NK-92 treated with Interleukin-12 subunit alpha and Interleukin-12 subunit beta, amount 100 ng/mL, for 24 hours (cell line): ENCODE data around the gene PLXND1.
"Not testable (repeated sequence)": the region's sequence is repeated elsewhere in the genome, so short reads cannot be mapped to it uniquely, and the experiment has no call there.

Experiments
- DNase-seq: peaks from one replicate; lab custom pipeline; 2025; lab: John Stamatoyannopoulos, UW

PLXND1 gene

DNA sequence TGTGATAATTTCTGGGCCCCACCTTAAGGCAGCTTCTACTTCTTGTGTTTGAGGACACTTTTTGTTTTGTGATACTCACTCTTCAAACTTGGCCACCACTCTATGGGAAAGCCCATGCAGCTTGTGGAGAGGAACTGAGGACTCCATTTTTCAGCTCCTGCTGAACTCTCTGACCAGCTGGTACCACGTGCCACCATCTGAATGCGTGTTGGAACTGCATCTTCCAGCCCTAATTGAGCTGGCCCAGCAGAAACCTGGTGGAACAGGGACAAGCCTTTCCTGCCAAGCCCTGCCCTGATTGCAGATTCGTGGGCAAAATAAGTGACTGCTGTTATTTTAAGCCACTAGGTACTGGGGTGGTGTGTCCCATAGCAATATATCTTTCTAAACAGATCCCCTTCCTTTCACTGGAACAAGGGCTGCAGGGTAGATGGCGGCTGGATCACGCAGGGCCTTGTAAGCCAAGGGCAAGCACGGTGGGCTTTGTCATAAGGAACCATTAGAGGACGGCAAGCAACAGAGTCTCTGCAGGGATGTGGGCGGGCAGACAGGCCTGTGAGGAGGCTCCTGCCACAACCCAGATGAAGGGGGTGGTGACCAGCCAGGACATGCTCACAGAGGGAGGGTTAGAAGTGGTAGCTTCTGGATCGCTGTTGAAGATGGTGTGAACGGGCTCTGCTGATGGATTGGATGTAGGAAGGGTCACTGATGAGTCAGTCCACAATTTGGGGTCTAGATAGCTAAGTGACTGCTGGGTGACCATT, 54.0 kb downstream of the PLXND1 start:
- DNase-seq, result no peak

- no peak for DNase-seq
Measured at GRCh38 chr3:129549805-129550204, 56.7 kb downstream of the PLXND1 start.

DNA sequence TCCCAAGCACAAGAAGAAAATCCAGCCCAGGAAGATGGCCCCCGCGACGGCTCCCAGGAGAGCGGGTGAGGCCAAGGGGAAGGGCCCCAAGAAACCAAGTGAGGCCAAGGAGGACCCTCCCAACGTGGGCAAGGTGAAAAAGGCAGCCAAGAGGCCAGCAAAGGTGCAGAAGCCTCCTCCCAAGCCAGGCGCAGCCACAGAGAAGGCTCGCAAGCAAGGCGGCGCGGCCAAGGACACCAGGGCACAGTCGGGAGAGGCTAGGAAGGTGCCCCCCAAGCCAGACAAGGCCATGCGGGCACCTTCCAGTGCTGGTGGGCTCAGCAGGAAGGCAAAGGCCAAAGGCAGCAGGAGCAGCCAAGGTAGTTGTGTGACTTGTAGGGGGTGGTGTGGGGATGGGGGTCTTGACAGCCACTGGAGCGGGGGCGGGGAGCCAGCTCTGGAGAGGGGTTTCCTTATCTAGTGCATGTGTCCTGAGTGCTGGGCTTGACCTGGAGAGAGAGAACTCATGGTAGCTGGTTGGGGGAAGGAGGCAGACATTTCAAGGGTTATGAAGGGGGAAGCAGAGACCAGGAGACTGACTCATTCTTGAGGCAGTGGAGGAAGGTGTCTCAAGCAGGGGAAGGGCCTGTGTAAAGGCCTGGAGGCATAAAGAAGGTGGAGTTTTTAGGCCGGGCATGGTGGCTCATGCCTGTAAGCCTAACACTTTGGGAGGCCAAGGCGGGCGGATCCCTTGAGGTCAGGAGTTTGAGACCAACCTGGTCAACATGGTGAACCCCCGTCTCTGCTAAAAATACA, 57.3 kb downstream of the PLXND1 start:
- DNase-seq, result no peak

- DNase-seq, result no peak
Measured at GRCh38 chr3:129548104-129548965, 58.1 kb downstream of the PLXND1 start.

GRCh38 chr3:129547241-129547640, 59.2 kb downstream of the PLXND1 start:
- no peak for DNase-seq

GRCh38 chr3:129545951-129546350, 60.5 kb downstream of the PLXND1 start:
- DNase-seq, result not testable (repeated sequence)

GRCh38 chr3:129543999-129544398, 62.5 kb downstream of the PLXND1 start:
- DNase-seq, result no peak

GRCh38 chr3:129543156-129543790, 63.2 kb downstream of the PLXND1 start, which contains the start of gene H1-8:
Gene H1-8 (plus strand): TSS chr3:129543175. CDS start chr3:129543219, 44 bp downstream.
- DNase-seq, result no peak

- DNase-seq, result no peak
Measured at GRCh38 chr3:129542747-129543146, 63.7 kb downstream of the PLXND1 start.

GRCh38 chr3:129540776-129541516, 65.5 kb downstream of the PLXND1 start:
- DNase-seq, result no peak

DNA sequence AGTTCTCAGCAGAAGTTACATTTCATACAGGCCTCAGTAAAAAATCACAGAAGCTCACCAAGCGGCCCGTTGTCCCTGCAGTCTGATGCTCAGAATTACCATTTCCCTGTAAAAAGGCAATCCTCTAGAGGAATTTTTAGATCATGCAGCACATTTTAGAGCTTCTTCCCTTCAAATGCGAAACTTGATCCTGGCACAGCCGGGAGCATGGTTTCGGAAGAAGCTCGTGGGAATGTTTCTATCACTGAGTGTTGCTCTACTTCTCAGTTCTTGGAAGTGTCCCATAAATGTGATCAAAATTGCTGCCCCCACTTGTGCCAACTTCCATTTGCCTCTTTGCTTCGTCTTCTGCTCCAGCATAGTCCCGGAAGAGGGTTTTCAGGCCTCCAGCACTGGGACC, 67.3 kb downstream of the PLXND1 start:
- no peak for DNase-seq

DNA sequence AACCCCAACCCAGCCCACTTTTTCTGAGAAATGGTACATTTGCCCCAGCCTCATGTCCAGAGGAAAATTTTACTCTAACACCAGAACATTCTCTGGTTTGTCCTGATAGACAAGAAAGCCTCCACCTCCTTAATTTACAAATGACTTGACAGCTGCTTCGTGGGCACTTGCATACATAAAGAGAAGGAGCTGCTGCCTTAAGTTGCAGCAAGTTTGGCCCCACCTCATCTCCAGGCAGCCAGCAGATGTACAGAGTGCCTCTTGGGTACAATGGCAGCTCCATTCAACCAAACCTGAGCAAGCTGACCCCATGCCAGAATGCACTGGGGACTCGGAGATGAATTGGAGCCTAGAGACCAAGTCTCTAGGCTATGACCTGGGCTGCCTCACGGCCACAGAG, 69.7 kb downstream of the PLXND1 start:
- DNase-seq, result no peak

GRCh38 chr3:129536374-129536667, 70.2 kb downstream of the PLXND1 start:
- no peak for DNase-seq

- no peak for DNase-seq
Measured at GRCh38 chr3:129535075-129535474, 71.4 kb downstream of the PLXND1 start.

DNA sequence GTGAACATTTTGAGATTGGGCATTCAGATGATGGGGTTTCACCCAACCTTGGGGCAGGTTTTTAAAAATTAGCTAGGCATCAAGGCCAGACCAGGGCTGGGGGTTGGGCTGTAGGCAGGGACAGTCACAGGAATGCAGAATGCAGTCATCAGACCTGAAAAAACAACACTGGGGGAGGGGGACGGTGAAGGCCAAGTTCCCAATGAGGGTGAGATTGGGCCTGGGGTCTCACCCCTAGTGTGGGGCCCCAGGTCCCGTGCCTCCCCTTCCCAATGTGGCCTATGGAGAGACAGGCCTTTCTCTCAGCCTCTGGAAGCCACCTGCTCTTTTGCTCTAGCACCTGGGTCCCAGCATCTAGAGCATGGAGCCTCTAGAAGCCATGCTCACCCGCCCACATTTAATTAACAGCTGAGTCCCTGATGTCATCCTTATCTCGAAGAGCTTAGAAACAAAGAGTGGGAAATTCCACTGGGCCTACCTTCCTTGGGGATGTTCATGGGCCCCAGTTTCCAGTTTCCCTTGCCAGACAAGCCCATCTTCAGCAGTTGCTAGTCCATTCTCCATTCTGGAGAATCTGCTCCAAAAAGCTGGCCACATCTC, 71.9 kb downstream of the PLXND1 start:
- DNase-seq, result no peak

DNA sequence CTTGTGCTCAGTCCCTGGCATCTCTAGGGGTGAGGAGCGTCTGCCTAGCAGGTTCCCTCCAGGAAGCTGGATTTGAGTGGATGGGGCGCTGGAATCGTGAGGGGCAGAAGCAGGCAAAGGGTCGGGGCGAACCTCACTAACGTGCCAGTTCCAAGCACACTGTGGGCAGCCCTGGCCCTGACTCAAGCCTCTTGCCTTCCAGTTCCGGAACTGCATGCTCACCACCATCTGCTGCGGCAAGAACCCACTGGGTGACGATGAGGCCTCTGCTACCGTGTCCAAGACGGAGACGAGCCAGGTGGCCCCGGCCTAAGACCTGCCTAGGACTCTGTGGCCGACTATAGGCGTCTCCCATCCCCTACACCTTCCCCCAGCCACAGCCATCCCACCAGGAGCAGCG, 73.1 kb downstream of the PLXND1 start:
- DNase-seq, result no peak

DNA sequence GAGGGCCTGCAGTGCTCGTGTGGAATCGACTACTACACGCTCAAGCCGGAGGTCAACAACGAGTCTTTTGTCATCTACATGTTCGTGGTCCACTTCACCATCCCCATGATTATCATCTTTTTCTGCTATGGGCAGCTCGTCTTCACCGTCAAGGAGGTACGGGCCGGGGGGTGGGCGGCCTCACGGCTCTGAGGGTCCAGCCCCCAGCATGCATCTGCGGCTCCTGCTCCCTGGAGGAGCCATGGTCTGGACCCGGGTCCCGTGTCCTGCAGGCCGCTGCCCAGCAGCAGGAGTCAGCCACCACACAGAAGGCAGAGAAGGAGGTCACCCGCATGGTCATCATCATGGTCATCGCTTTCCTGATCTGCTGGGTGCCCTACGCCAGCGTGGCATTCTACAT, 74.2 kb downstream of the PLXND1 start:
- DNase-seq, result no peak

DNA sequence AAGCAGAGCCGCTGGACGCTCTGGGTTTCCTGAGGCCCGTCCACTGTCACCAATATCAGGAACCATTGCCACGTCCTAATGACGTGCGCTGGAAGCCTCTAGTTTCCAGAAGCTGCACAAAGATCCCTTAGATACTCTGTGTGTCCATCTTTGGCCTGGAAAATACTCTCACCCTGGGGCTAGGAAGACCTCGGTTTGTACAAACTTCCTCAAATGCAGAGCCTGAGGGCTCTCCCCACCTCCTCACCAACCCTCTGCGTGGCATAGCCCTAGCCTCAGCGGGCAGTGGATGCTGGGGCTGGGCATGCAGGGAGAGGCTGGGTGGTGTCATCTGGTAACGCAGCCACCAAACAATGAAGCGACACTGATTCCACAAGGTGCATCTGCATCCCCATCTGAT, 74.8 kb downstream of the PLXND1 start:
- no peak for DNase-seq

GRCh38 chr3:129530821-129531220, 75.7 kb downstream of the PLXND1 start:
- DNase-seq, result no peak

DNA sequence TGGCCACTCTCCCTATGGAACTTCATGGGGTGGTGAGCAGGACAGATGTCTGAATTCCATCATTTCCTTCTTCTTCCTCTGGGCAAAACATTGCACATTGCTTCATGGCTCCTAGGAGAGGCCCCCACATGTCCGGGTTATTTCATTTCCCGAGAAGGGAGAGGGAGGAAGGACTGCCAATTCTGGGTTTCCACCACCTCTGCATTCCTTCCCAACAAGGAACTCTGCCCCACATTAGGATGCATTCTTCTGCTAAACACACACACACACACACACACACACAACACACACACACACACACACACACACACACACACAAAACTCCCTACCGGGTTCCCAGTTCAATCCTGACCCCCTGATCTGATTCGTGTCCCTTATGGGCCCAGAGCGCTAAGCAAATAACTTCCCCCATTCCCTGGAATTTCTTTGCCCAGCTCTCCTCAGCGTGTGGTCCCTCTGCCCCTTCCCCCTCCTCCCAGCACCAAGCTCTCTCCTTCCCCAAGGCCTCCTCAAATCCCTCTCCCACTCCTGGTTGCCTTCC, 76.2 kb downstream of the PLXND1 start:
- no peak for DNase-seq
